Measurements from ENCODE around the gene RALB.

RALB gene

GRCh38 chr2:120321721-120322284 is 69.2 kb downstream of the RALB start:
- no peak overlapping the region for H3K27ac ChIP-seq
- TF ChIP-seq CTCF (IDR thresholded peaks at IDR 0.05) = no peak
- no peak for DNase-seq (ENCODE audit: low spot score)
- no peak overlapping the region for H3K4me3 ChIP-seq

DNA sequence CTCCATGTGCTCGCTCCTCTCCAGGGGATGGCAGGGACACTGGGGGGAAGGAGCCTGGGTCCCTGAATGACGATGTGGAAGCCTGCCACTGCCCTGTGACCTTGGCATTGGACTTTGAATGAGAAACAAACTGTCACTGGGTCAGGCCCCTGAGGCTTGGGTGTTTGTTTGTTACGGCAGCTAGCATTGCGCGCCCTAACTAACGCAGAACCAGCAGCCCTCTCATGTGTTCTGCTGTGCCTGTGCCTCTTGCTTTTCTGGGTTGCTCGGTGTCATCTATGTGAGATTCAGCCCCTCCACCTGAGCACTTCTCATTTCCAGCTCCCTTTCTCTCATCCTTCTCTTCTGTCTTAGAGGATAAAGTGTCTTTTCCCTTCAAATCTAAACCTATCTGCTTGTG is 69.7 kb downstream of the RALB start:
- Histone ChIP-seq H3K27ac (no peak overlapping the region), H3K4me3 (no peak overlapping the region)
- no peak for TF ChIP-seq CTCF (IDR thresholded peaks at IDR 0.05)
- DNase-seq (ENCODE audit: low spot score) = no peak

DNA sequence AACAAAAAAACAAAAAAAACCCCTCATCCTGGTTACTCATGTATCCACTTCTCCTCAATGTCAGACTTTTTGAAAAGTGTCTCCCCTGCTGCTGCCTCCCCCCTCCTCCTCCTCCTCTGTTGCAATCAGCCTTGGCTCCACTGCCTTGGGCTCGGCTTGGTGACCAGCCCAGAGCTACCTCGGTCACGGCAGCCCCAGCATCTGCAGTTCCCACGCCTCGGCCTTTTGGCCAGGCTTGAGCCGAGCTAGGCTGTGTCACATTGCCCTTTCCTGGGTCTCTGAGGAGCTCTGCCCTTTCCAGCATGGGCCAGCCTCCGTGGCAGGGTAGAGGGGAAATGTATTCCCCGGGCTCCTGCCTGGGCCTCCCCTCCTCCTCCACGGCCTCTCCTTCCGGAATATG is 70.6 kb downstream of the RALB start:
- TF ChIP-seq CTCF (IDR thresholded peaks at IDR 0.05) = no peak
- Histone ChIP-seq H3K27ac (peak overlapping the region; percentile 8 to 50), H3K4me3 (no peak overlapping the region)
- DNase-seq (ENCODE audit: low spot score) = no peak

DNA sequence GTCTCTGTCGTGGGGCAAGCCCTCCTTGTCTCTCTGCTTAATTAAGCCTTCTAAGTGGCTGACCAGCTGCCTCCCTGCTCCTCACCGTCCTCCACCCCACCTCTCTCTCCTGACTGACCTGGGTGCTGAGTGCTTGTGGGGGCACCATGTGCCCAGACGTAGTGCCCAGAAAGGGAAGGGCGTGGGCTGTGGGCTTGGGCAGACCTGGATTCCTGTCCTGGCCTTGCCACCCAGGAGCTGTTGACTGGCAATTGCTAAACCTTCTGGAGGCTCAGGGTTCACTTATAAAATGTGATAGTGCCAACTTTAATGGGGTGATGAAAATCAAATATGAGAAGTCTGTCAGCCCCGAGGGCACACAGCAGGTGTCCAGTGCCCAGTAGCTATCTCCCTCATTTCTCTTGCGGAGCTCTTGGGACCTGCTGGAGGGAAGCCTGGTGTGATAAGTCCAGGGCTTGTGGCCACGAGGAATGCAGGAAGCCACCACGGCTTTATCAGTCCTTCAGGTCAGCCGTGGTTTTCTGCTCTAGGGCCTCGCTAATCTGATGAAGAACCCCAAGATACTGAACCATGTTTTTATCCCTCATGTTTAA is 71.3 kb downstream of the RALB start:
- no peak for DNase-seq (ENCODE audit: low spot score)
- H3K4me3 ChIP-seq = no peak overlapping the region
- H3K27ac ChIP-seq = peak overlapping the region; percentile 8 to 50
- TF ChIP-seq CTCF (IDR thresholded peaks at IDR 0.05) = no peak

- DNase-seq (ENCODE audit: low spot score) = no peak
- Histone ChIP-seq H3K27ac (no peak overlapping the region), H3K4me3 (no peak overlapping the region)
- TF ChIP-seq CTCF (IDR thresholded peaks at IDR 0.05) = no peak
These were observed 72.3 kb downstream of the RALB start for GRCh38 chr2:120324933-120325332.

GRCh38 chr2:120326066-120326465 is 73.4 kb downstream of the RALB start:
- no peak overlapping the region for H3K4me3 ChIP-seq
- H3K27ac ChIP-seq = no peak overlapping the region
- no peak for DNase-seq (ENCODE audit: low spot score)

More at GRCh38 chr2:120326066-120326465, 73.4 kb downstream of the RALB start:
- no peak for TF ChIP-seq CTCF (IDR thresholded peaks at IDR 0.05)

Data from coronary artery (tissue), 2 donors.